Measurements from ENCODE around the gene ANP32A.

DNA sequence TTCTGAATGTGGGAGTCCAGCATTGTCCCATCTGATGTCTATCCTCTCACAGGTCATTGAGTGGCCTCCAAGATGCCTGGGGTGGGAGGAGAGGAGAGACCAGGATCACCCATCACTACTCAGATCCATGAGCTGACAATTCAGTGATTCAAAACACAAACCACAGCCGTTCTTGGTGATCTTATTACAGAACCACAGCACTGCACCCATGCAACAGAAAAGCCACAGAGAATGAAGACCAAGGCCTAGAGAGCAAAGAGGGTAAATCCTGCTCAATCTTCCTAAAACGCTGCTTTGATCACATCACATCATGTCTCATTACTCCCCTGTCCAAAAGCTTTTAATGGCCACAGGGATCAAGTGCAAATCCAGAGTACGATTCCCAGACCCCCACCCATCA lies 23.5 kb downstream of the ANP32A start:
- TF ChIP-seq ZNF274 (IDR thresholded peaks at IDR 0.05; ENCODE audit: low read depth, low read length): no peak
- TF ChIP-seq YY1 (IDR thresholded peaks at IDR 0.05; ENCODE audit: insufficient read depth, insufficient read length): no peak
